Omental fat pad (tissue), 4 donors: ENCODE data around the gene LYPD6. TPM values are rescaled to one million over a fixed set of nuclear protein-coding genes. Genes with fewer than 3 reads are reported as not detected.
"Not testable (repeated sequence)": the region's sequence is repeated elsewhere in the genome, so short reads cannot be mapped to it uniquely, and the experiment has no call there.

ENCODE experiments used
- ATAC-seq: fragments of 150-250 bp; one replicate; pipeline ENCODE4 v1.9.1; 2016; ENCODE audit warnings: mild to moderate bottlenecking, moderate library complexity; ENCODE audit not compliant: low FRiP score
- DNase-seq: peaks from one replicate; pipeline ENCODE4 v3.0.0-alpha.2; 2019; ENCODE audit warnings: low spot score
- total RNA-seq, 4 donors: library from RNA; depleted of rRNA; stranded (reverse); fragments of >200 nt; gene quantifications; one replicate each; pipeline ENCODE4 v1.1.0, GENCODE V29; 2016
- TF ChIP-seq, protein P1 (sequence below), 3 donors: fragments of 450-650 bp; IDR thresholded peaks; one replicate each; pipeline ENCODE4 v1.5.1; 2016 to 2017; ENCODE audit warnings: antibody characterized with exemption in 3 of 3, mild to moderate bottlenecking in 3 of 3, moderate library complexity in 2 of 3

LYPD6 gene
- total RNA-seq, 4 donors from 2014 or later, result 1.2 to 13.9 (median 2.0) TPM

DNA sequence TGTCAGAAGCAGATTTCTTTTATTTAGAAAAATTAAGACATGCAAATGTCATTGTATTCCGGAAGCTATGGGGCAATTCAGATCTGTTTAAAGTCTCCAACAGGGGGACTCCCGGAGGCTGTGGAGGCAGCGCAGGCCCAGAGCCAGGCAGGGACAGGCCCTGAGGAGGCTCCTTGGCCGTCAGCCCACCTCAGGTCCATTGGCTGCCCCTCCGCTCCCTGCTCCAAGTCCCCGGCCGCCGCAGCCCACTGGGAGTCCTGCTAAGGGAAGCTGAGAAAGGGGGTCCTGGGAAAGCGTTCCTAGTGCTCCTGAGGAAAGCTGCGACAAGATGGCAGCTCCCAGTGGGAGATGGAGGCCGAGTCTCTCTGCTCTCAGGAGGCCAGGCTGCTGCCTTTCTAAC, 20.0 kb upstream of the LYPD6 start:
- DNase-seq (no peak), ATAC-seq (no peak)
- TF ChIP-seq, protein P1, sequence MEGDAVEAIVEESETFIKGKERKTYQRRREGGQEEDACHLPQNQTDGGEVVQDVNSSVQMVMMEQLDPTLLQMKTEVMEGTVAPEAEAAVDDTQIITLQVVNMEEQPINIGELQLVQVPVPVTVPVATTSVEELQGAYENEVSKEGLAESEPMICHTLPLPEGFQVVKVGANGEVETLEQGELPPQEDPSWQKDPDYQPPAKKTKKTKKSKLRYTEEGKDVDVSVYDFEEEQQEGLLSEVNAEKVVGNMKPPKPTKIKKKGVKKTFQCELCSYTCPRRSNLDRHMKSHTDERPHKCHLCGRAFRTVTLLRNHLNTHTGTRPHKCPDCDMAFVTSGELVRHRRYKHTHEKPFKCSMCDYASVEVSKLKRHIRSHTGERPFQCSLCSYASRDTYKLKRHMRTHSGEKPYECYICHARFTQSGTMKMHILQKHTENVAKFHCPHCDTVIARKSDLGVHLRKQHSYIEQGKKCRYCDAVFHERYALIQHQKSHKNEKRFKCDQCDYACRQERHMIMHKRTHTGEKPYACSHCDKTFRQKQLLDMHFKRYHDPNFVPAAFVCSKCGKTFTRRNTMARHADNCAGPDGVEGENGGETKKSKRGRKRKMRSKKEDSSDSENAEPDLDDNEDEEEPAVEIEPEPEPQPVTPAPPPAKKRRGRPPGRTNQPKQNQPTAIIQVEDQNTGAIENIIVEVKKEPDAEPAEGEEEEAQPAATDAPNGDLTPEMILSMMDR (IDR thresholded peaks at IDR 0.05), result no peak

GRCh38 chr2:149312039-149312438, 18.3 kb upstream of the LYPD6 start:
- ATAC-seq, result no peak

DNA sequence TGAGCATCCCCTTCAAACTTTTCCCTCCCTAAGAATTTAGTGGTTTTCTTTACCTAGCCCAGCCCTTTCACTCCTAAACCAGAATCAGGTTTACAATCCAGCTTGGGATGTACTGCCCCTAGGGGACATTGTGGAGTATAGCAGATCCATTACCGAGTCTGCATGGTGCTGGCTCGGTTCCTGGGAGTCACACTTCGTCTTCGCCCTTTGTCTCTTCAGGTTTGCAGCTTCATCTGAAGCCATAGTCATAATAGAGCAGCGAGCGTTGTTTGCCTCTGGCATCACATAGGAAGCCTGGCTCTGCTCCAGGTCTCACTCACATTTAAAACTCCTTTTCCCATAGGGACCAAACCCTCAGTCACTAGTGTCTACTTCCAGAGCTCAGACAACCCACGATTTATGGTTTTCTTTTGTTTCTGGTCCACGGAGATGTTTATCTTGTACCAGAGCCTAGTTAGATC, 16.8 kb upstream of the LYPD6 start:
- ATAC-seq (no peak), DNase-seq (no peak)
- TF ChIP-seq, protein P1 (IDR thresholded peaks at IDR 0.05), result peak in 1 of 3 donors; percentile 34

More at GRCh38 chr2:149312039-149312438, 18.3 kb upstream of the LYPD6 start:
- TF ChIP-seq, protein P1 (IDR thresholded peaks at IDR 0.05), result no peak
- no peak for DNase-seq

GRCh38 chr2:149314687-149315086, 15.7 kb upstream of the LYPD6 start:
- DNase-seq, result no peak
- TF ChIP-seq, protein P1 (IDR thresholded peaks at IDR 0.05), result no peak
- ATAC-seq, result no peak

GRCh38 chr2:149315461-149315860, 14.9 kb upstream of the LYPD6 start:
- TF ChIP-seq, protein P1 (IDR thresholded peaks at IDR 0.05), result no peak
- ATAC-seq (no peak), DNase-seq (no peak)

GRCh38 chr2:149318566-149318965, 11.8 kb upstream of the LYPD6 start:
- ATAC-seq, DNase-seq: not testable (repeated sequence)

DNA sequence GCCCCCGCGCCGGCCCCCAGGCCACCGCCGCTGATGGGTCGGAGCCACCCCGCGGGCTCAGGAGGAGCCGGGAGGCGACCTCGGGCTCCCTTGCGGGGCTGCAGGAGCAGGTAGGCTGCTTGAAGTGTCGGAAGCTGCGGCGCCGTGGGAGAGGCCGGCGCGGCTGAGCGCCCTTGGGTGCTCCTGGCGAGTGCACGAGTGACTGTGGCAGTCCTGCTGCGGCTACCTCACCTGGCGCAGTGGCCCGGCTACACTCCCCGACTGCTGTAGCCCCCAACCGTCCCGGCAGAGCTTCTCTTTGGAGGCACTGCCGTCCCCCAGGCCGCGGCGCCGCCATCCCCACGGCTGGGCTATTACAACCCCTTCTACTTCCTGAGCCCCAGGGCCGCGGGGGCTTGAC, 10.0 kb upstream of the LYPD6 start:
- TF ChIP-seq, protein P1 (IDR thresholded peaks at IDR 0.05), result no peak
- DNase-seq (no peak), ATAC-seq (no peak)

DNA sequence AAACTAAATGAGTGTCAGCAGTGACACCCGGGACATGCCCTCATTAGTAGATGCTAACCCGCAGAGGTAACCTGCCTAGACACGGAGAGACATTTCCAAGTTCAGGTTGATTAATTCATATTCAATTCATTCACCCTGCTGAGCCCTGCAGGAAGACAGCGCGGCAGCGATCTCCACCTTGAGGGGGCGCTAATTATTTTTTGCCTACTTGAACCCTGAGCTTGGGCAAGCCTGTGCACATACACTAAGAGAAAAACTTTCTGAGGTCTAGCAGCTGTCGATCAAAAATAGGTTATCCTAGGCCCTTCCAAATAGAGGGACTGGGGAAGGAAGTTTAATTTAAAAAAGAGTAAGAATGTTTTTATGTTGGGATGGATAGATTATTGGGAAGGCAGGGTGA, 1.3 kb upstream of the LYPD6 start:
- ATAC-seq (no peak), DNase-seq (no peak)
- TF ChIP-seq, protein P1 (IDR thresholded peaks at IDR 0.05), result no peak
